Panc1 (cell line): ENCODE results near the gene SLC12A5. TPM values are rescaled to one million over a fixed set of nuclear protein-coding genes. Genes with fewer than 3 reads are reported as not detected.

Source experiments
- ATAC-seq: fragments of 200-7000 bp; cut with Tn5 transposase; 2 replicates; pipeline ENCODE4 v1.9.1; 2020; ENCODE audit warnings: mild to moderate bottlenecking, moderate library complexity
- BruUV-seq: library from RNA; stranded (reverse); fragments of 400-500 nt; replicated peaks from 2 replicates; lab custom pipeline; 2021; lab: Mats Ljungman, UMichigan
- CTCF ChIA-PET: fragments of 300-600 bp; sonication (Branson Sonifier 250); formaldehyde crosslinking; loops from one replicate; lab custom pipeline; 2022; ENCODE audit warnings: antibody characterized with exemption; lab: Charles Lee
- POLR2A ChIA-PET: fragments of 300-600 bp; sonication (Branson Sonifier 250); formaldehyde crosslinking; loops from one replicate; lab custom pipeline; 2022; ENCODE audit warnings: antibody characterized with exemption; lab: Charles Lee
- DNase-seq: peaks from one replicate; pipeline ENCODE4 v3.0.0-alpha.2; 2010; ENCODE audit warnings: low read depth, low spot score
- H3K27ac ChIP-seq: 2 replicates; pipeline ENCODE4 v1.5.1; 2011; ENCODE audit warnings: mild to moderate bottlenecking, low read length, inconsistent platforms
- H3K27me3 ChIP-seq: fragments of 200-500 bp; sonication (Bioruptor generic); 2 replicates; pipeline ENCODE4 v1.6.0; 2014; ENCODE audit warnings: low read length, inconsistent platforms; ENCODE audit not compliant: control insufficient read depth, insufficient read depth
- H3K36me3 ChIP-seq: fragments of 200-500 bp; sonication (Bioruptor generic); 2 replicates; pipeline ENCODE4 v1.5.1; 2014; ENCODE audit warnings: inconsistent platforms, mild to moderate bottlenecking, low read length, moderate library complexity; ENCODE audit not compliant: control insufficient read depth, insufficient read depth
- H3K4me1 ChIP-seq: 2 replicates; pipeline ENCODE4 v1.5.1; 2011; ENCODE audit warnings: inconsistent platforms, mild to moderate bottlenecking, low read length, moderate library complexity; ENCODE audit not compliant: control insufficient read depth, insufficient read depth
- H3K4me3 ChIP-seq, 2 experiments: 2 replicates each; pipeline ENCODE4 v1.5.1; 2011 to 2012; ENCODE audit warnings: low read depth in 2 of 2, low read length in 2 of 2, mild to moderate bottlenecking in 2 of 2, inconsistent platforms in 1 of 2, moderate library complexity in 1 of 2
- H3K9me3 ChIP-seq: fragments of 200-500 bp; sonication (Bioruptor generic); 2 replicates; pipeline ENCODE4 v1.5.1; 2014; ENCODE audit warnings: low read depth, mild to moderate bottlenecking, inconsistent platforms, low read length, moderate library complexity; ENCODE audit not compliant: control insufficient read depth, insufficient read depth
- POLR2AphosphoS5 ChIP-seq: IDR thresholded peaks from 2 replicates; pipeline ENCODE4 v1.6.1; 2012; ENCODE audit warnings: mild to moderate bottlenecking, low read depth, low read length, moderate library complexity
- SIN3A ChIP-seq: IDR thresholded peaks from 2 replicates; pipeline ENCODE4 v1.6.1; 2012; ENCODE audit warnings: low read depth, mild to moderate bottlenecking, low read length, moderate library complexity, borderline replicate concordance; ENCODE audit not compliant: insufficient read depth
- TCF7L2 ChIP-seq: IDR thresholded peaks from 2 replicates; pipeline ENCODE4 v1.6.1; 2011; ENCODE audit warnings: mild to moderate bottlenecking, low read depth, low read length, inconsistent platforms
- in situ Hi-C: cut with HindIII; loops from 2 replicates; pipeline ENCODE4 v1.10.0; 2016; ENCODE audit warnings: low sequenced_read_pairs, low pct_unique_long_range_greater_than_20kb
- intact Hi-C: fragments of 100-400 bp; cut with micrococcal nuclease; formaldehyde crosslinking; loops from one replicate; pipeline ENCODE4 v1.10.0; 2022; ENCODE audit not compliant: unreplicated experiment
- total RNA-seq: library from RNA; stranded (reverse); gene quantifications from one replicate; pipeline ENCODE4 v1.2.1, GENCODE V29; 2021; ENCODE audit not compliant: unreplicated experiment
- TF ChIP-seq, protein P1 (sequence below), 2 experiments: IDR thresholded peaks; 2 replicates each; pipeline ENCODE4 v1.6.1; 2011 to 2012; ENCODE audit warnings: low read depth in 2 of 2, control low read depth in 1 of 2, low read length in 1 of 2, mild to moderate bottlenecking in 1 of 2, moderate library complexity in 1 of 2; ENCODE audit not compliant: insufficient read depth in 1 of 2
- TF ChIP-seq, protein P2 (sequence below): fragments of 450-650 bp; IDR thresholded peaks from 2 replicates; pipeline ENCODE4 v1.5.1; 2017; ENCODE audit warnings: mild to moderate bottlenecking

SLC12A5 gene
- total RNA-seq, 1 experiment from 2014 or later, result 11.8 TPM

DNA sequence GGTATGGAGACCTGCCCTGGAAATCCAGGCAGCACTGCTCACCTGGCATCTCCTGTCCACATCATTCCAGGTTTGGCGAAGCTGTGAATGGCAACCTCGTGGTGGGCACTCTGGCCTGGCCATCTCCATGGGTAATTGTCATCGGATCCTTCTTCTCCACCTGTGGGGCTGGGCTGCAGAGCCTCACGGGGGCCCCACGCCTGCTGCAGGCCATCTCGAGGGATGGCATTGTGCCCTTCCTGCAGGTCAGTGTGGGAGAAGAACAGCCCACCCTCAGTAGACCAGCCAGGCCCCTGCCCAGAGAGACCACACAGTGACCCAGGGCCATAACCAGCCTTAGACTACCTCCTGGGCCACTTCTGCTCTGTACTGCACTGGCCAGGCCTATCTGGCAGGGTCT is 15.9 kb downstream of the SLC12A5 start:
- H3K27ac ChIP-seq, result no peak overlapping the region
- no peaks in the 10 kb centered on the region for H3K36me3 ChIP-seq
- H3K4me3 ChIP-seq, result no peak overlapping the region
- intact Hi-C loops (no loop called here), in situ Hi-C loops (no loop called here)
- DNase-seq (no peak), ATAC-seq (no peak)
- no peaks in the 10 kb centered on the region for H3K27me3 ChIP-seq
- ChIA-PET POLR2A (no interaction called here), CTCF (no interaction called here)
- H3K9me3 ChIP-seq, result no peaks in the 10 kb centered on the region
- H3K4me1 ChIP-seq, result no peaks in the 10 kb centered on the region
- TF ChIP-seq TCF7L2 (no peak), POLR2AphosphoS5 (no peak), SIN3A (no peak)
- TF ChIP-seq, protein P1, sequence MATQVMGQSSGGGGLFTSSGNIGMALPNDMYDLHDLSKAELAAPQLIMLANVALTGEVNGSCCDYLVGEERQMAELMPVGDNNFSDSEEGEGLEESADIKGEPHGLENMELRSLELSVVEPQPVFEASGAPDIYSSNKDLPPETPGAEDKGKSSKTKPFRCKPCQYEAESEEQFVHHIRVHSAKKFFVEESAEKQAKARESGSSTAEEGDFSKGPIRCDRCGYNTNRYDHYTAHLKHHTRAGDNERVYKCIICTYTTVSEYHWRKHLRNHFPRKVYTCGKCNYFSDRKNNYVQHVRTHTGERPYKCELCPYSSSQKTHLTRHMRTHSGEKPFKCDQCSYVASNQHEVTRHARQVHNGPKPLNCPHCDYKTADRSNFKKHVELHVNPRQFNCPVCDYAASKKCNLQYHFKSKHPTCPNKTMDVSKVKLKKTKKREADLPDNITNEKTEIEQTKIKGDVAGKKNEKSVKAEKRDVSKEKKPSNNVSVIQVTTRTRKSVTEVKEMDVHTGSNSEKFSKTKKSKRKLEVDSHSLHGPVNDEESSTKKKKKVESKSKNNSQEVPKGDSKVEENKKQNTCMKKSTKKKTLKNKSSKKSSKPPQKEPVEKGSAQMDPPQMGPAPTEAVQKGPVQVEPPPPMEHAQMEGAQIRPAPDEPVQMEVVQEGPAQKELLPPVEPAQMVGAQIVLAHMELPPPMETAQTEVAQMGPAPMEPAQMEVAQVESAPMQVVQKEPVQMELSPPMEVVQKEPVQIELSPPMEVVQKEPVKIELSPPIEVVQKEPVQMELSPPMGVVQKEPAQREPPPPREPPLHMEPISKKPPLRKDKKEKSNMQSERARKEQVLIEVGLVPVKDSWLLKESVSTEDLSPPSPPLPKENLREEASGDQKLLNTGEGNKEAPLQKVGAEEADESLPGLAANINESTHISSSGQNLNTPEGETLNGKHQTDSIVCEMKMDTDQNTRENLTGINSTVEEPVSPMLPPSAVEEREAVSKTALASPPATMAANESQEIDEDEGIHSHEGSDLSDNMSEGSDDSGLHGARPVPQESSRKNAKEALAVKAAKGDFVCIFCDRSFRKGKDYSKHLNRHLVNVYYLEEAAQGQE (IDR thresholded peaks at IDR 0.05; ENCODE audit: insufficient read depth in 1 of 2, low read depth in 2 of 2, low read length in 1 of 2), result no peak
- TF ChIP-seq, protein P2, sequence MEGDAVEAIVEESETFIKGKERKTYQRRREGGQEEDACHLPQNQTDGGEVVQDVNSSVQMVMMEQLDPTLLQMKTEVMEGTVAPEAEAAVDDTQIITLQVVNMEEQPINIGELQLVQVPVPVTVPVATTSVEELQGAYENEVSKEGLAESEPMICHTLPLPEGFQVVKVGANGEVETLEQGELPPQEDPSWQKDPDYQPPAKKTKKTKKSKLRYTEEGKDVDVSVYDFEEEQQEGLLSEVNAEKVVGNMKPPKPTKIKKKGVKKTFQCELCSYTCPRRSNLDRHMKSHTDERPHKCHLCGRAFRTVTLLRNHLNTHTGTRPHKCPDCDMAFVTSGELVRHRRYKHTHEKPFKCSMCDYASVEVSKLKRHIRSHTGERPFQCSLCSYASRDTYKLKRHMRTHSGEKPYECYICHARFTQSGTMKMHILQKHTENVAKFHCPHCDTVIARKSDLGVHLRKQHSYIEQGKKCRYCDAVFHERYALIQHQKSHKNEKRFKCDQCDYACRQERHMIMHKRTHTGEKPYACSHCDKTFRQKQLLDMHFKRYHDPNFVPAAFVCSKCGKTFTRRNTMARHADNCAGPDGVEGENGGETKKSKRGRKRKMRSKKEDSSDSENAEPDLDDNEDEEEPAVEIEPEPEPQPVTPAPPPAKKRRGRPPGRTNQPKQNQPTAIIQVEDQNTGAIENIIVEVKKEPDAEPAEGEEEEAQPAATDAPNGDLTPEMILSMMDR, result no peak
- no TSS peak for BruUV-seq

DNA sequence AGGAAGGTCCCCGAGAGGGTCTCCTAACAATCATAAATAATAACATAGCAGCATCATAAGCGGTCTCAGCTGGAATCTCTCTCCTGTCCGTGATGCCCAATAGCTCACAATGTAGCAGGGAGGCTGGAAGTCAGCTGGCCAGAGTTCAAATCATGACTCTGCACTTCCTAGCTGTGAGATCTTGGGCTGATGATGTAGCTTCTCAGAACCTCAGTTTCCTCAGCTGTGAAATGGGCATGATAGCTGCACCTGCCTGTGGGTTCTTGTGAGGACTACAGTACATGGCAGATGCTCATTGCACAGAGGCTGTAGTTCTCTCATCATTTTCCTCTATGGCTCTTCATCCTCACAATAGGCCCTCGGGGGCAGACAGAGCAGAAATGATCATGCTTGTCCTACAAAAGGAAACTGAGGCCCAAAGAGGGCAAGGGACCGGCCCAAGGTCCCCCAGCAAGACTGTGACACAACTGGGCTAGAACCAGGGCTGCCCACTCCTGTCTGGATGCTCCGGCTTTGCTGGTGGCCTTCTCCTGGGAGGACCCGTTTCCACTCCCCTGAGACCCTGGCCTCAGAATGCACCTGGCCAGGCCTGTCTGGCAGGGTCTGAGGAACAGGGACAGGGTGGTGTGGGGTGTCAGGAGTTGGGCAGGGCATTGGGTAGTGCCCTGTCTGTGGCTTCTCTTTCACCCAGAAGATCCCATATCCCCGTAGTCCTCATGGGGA is 17.7 kb downstream of the SLC12A5 start:
- Histone ChIP-seq H3K4me3 (no peak overlapping the region), H3K27ac (no peak overlapping the region), H3K4me1 (no peaks in the 10 kb centered on the region), H3K36me3 (no peaks in the 10 kb centered on the region), H3K9me3 (no peaks in the 10 kb centered on the region), H3K27me3 (no peaks in the 10 kb centered on the region)
- TF ChIP-seq, protein P1 (IDR thresholded peaks at IDR 0.05; ENCODE audit: insufficient read depth in 1 of 2, low read depth in 2 of 2, low read length in 1 of 2), result no peak
- no peak for TF ChIP-seq SIN3A
- no peak for TF ChIP-seq POLR2AphosphoS5
- TF ChIP-seq, protein P2, result no peak
- no peak for TF ChIP-seq TCF7L2
- no TSS peak for BruUV-seq
- no peak for DNase-seq
- in situ Hi-C loops (no loop called here), intact Hi-C loops (no loop called here)
- ChIA-PET POLR2A (no interaction called here), CTCF (no interaction called here)
- ATAC-seq, result no peak
